ENCODE data around the gene CYP3A5.

- TF ChIP-seq, protein P1, sequence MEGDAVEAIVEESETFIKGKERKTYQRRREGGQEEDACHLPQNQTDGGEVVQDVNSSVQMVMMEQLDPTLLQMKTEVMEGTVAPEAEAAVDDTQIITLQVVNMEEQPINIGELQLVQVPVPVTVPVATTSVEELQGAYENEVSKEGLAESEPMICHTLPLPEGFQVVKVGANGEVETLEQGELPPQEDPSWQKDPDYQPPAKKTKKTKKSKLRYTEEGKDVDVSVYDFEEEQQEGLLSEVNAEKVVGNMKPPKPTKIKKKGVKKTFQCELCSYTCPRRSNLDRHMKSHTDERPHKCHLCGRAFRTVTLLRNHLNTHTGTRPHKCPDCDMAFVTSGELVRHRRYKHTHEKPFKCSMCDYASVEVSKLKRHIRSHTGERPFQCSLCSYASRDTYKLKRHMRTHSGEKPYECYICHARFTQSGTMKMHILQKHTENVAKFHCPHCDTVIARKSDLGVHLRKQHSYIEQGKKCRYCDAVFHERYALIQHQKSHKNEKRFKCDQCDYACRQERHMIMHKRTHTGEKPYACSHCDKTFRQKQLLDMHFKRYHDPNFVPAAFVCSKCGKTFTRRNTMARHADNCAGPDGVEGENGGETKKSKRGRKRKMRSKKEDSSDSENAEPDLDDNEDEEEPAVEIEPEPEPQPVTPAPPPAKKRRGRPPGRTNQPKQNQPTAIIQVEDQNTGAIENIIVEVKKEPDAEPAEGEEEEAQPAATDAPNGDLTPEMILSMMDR (IDR thresholded peaks at IDR 0.05; ENCODE audit: insufficient read depth, low read depth, low read length): no peak
- no peak for TF ChIP-seq EZH2 (IDR thresholded peaks at IDR 0.05; ENCODE audit: insufficient read depth, low read length)
Observed at GRCh38 chr7:99667179-99667578, 12.6 kb downstream of the CYP3A5 start.
